Mucosa of descending colon (tissue), 3 donors: ENCODE results near the gene FAXDC2. TPM values are rescaled to one million over a fixed set of nuclear protein-coding genes. Genes with fewer than 3 reads are reported as not detected.

Source experiments
- ATAC-seq: fragments of 200-7000 bp; cut with Tn5 transposase; one replicate; pipeline ENCODE4 v1.9.1; 2020; ENCODE audit warnings: mild to moderate bottlenecking, moderate library complexity
- DNase-seq, 3 donors: peaks; one replicate each; pipeline ENCODE4 v3.0.0-alpha.2; 2020
- H3K36me3 ChIP-seq: fragments of 200-600 bp; one replicate; pipeline ENCODE4 v1.8.0; 2021; ENCODE audit warnings: low read depth, mild to moderate bottlenecking
- H3K4me1 ChIP-seq: fragments of 200-600 bp; one replicate; pipeline ENCODE4 v1.8.0; 2021; ENCODE audit warnings: low read depth, mild to moderate bottlenecking
- H3K4me3 ChIP-seq: fragments of 200-600 bp; one replicate; pipeline ENCODE4 v1.8.0; 2021; ENCODE audit warnings: mild to moderate bottlenecking
- H3K9me3 ChIP-seq: fragments of 200-600 bp; one replicate; pipeline ENCODE4 v1.8.0; 2021; ENCODE audit warnings: mild to moderate bottlenecking
- CTCF ChIP-seq: fragments of 200-600 bp; IDR thresholded peaks from one replicate; pipeline ENCODE4 v1.8.0; 2022; ENCODE audit warnings: antibody characterized with exemption, mild to moderate bottlenecking
- intact Hi-C, 2 donors: fragments of 100-400 bp; cut with DNase I in 1 of 2; cut with micrococcal nuclease in 1 of 2; formaldehyde crosslinking; loops; one replicate each; pipeline versions ENCODE4 v1.11.0 to v1.11.1; 2022; cut with DNase I, micrococcal nuclease
- total RNA-seq, 3 donors: library from RNA; stranded (reverse); fragmentation: NEBNext Ultra II Directional in 2 of 3; extraction: Animal tissue kit (Norgen Biotek cat#: 25700) in 2 of 3; gene quantifications; one replicate each; pipeline versions ENCODE4 v1.2.1 to v1.2.4, GENCODE V29; 2021 to 2023
- donor health status: DM: no; HTN: no; CAD: no; lungs with moderate emphysema.
- donor health status: DM: no; HTN: no; CAD: no.
- donor health status: DM: no; HTN: yes; CAD: no.

The FAXDC2 gene
- total RNA-seq, 3 donors from 2014 or later: 18.1 to 55.9 (median 20.9) TPM

DNA sequence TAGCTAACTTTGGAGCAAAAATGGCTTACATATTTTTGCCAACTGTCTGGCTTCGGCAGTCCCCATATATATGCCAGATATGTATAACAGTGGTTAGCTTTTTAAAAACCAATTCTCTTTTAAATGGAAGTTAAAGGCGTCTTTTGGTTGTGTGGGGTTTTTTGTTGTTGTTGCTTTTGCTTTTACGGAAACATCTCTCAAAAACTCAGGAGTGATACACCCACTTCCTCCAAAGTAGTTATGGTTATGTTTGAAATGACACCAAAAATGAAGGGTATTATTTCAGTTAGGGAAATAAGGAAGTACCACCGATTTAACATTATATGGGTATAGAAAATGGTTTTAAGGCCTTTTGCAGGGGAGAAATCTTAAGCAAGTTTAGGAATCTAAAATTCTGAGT, 10.4 kb upstream of the FAXDC2 start:
- H3K36me3 ChIP-seq: no peaks in the 10 kb centered on the region
- DNase-seq (no peak), ATAC-seq (no peak)
- TF ChIP-seq CTCF: no peak
- peaks cover 32% of the 10 kb centered on the region for H3K4me1 ChIP-seq
- no peaks in the 10 kb centered on the region for H3K9me3 ChIP-seq
- intact Hi-C loops: no loop called here
- no peak overlapping the region for H3K4me3 ChIP-seq

- H3K4me3 ChIP-seq: no peak overlapping the region
- no peak for TF ChIP-seq CTCF
- DNase-seq (peak in 1 of 3 donors; percentile 62), ATAC-seq (no peak)
- intact Hi-C loops: no loop called here
- H3K9me3 ChIP-seq: no peaks in the 10 kb centered on the region
- no peaks in the 10 kb centered on the region for H3K36me3 ChIP-seq
- H3K4me1 ChIP-seq: peaks cover 32% of the 10 kb centered on the region
These were observed 9.7 kb upstream of the FAXDC2 start for GRCh38 chr5:154860123-154860522.

DNA sequence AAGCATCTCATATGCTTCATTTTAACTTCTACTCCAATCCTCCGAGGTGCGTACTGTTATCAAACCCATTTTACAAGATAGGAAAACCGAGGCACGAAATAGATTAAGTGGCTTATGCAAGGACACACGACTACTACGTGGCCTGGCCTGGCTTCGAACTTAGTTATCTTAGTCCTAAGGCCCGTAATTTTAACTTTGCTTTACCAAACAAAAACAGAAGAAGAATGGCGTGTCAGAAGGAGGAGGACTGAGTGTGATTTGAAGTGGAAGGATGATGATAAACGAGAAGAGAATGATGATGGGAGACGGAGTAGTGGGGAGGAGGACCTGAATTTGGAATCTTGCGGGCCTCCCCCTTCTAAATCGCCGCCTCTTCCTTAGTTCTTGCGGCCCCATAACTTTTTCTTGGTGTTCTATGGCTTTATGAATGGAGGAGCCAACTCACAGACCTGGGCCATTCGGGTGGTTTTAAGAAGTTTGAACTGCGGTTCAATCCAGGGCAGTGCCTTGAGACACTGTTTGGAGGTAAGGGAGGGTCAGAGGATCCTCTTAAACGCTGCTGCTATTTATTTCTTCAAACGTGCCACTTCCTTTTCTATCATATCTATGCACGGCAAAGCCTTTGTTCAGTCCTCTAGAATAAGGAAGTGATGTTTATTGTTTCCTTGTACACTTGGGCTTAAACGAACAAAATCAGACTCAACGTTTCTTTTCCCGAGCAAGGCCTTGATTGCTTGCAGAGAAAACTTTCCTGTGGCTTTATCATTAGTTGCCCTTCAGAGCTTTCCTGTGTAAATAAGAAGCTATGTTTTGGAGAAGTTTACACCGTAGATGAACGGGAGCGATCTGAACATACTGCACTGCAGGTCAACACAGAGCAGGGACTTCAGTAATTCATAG, 8.8 kb upstream of the FAXDC2 start:
- TF ChIP-seq CTCF: no peak
- intact Hi-C loops: no loop called here
- Histone ChIP-seq H3K4me1 (peaks cover 32% of the 10 kb centered on the region), H3K4me3 (peak overlapping the region; percentile 31), H3K36me3 (no peaks in the 10 kb centered on the region), H3K9me3 (no peaks in the 10 kb centered on the region)
- DNase-seq: no peak
- ATAC-seq: peak; percentile 22

DNA sequence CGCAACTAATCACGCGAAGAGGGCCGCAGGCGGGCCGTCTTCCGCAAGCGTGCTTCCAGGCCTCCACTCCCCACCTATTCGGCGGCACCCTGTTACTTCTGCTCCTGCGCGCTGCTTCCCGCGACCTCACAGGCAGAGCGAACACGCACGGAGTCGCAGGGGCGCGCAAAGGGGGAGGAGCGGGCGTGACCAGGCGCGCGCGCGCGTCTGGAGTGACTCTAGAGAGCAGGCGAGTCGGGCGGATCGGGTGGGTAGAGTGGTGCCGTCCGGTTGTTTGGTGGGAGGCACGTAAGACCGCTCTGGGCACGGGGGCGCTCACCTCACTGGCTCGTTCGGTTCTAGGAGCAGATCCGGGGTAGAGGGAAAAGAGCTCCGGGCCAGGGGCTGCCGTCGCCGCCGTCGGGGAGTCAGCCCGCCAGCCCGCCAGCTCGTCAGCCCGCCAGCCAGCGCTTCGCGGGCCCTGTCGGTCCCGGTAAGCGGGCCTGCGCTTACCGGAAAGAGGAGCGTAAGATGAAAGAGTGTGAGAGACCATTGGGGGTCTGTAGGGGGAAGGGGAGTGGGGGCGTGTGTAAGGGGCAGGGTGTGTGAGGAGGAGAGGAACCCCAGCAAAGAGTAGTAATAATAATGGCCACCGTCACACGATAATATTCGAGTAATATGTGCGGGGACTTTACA, 8.0 kb upstream of the FAXDC2 start, which contains the start of gene CNOT8:
Gene CNOT8, plus strand, starts transcription at position 331 of the 675 bp plus-strand sequence. CDS start 4,652 bp downstream, outside the sequence.
- H3K4me1 ChIP-seq: peaks cover 32% of the 10 kb centered on the region
- peak; percentile 98 to 99 (median 99) for DNase-seq
- ATAC-seq: peak; percentile 90
- H3K4me3 ChIP-seq: peak within 1 kb of the TSS; percentile 31
- H3K36me3 ChIP-seq: no peaks in the 10 kb centered on the region
- intact Hi-C loops: no loop called here
- TF ChIP-seq CTCF: no peak
- H3K9me3 ChIP-seq: no peaks in the 10 kb centered on the region

DNA sequence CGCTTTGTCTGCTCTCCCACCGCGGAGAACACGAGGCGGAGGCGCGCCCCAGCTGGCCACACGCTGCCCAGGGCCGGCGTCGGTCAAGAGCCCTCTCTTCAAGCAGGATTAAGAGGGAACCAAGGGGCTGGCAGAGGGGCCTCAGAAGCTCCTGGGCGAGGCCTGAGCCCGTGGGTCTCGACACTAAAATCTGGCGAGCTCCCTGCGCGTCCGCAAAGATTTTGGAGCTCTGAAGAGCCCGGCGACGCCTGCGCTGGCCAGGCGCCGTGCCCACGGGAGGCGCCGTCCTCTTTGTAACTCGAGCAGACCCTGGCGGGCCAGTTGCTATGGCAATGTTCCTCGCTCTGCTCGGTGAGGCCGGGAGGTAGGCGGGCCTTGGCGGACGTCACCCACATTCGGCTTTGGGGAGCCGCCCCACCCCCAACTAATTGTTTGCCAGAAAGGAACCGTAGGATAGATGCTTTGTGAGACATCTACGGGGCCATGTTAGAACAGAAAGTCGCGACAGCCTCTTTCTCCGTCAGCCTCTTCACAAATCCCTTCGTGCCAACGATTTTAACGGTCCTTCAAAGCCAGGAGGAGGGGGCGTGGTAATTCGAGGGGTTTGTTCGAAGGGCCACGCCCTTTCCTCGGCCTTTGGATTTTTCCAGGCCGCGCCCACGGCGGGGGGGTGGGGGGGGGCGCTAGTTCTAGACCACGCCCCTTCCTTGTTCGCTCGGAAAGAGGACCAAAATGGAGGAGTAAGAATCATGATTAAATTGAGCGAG, 7.3 kb upstream of the FAXDC2 start:
- ATAC-seq: peak; percentile 82
- intact Hi-C loops: no loop called here
- no peak for TF ChIP-seq CTCF
- peak; percentile 91 to 96 (median 95) for DNase-seq
- Histone ChIP-seq H3K9me3 (no peaks in the 10 kb centered on the region), H3K4me3 (peak overlapping the region; percentile 31), H3K4me1 (peaks cover 29% of the 10 kb centered on the region), H3K36me3 (no peaks in the 10 kb centered on the region)
